Panc1 (cell line): ENCODE measurements around the gene INTS6L. TPM values are rescaled to one million over a fixed set of nuclear protein-coding genes. Genes with fewer than 3 reads are reported as not detected.
"Not testable (repeated sequence)": the region's sequence is repeated elsewhere in the genome, so short reads cannot be mapped to it uniquely, and the experiment has no call there.

ENCODE experiments used
- ATAC-seq: fragments of 200-7000 bp; cut with Tn5 transposase; 2 replicates; pipeline ENCODE4 v1.9.1; 2020; ENCODE audit warnings: mild to moderate bottlenecking, moderate library complexity
- BruUV-seq: library from RNA; stranded (reverse); fragments of 400-500 nt; replicated peaks from 2 replicates; lab custom pipeline; 2021; lab: Mats Ljungman, UMichigan
- CTCF ChIA-PET: fragments of 300-600 bp; sonication (Branson Sonifier 250); formaldehyde crosslinking; loops from one replicate; lab custom pipeline; 2022; ENCODE audit warnings: antibody characterized with exemption; lab: Charles Lee
- POLR2A ChIA-PET: fragments of 300-600 bp; sonication (Branson Sonifier 250); formaldehyde crosslinking; loops from one replicate; lab custom pipeline; 2022; ENCODE audit warnings: antibody characterized with exemption; lab: Charles Lee
- DNase-seq: peaks from one replicate; pipeline ENCODE4 v3.0.0-alpha.2; 2010; ENCODE audit warnings: low read depth, low spot score
- H3K27ac ChIP-seq: 2 replicates; pipeline ENCODE4 v1.5.1; 2011; ENCODE audit warnings: mild to moderate bottlenecking, low read length, inconsistent platforms
- H3K27me3 ChIP-seq: fragments of 200-500 bp; sonication (Bioruptor generic); 2 replicates; pipeline ENCODE4 v1.6.0; 2014; ENCODE audit warnings: low read length, inconsistent platforms; ENCODE audit not compliant: control insufficient read depth, insufficient read depth
- H3K36me3 ChIP-seq: fragments of 200-500 bp; sonication (Bioruptor generic); 2 replicates; pipeline ENCODE4 v1.5.1; 2014; ENCODE audit warnings: inconsistent platforms, mild to moderate bottlenecking, low read length, moderate library complexity; ENCODE audit not compliant: control insufficient read depth, insufficient read depth
- H3K4me1 ChIP-seq: 2 replicates; pipeline ENCODE4 v1.5.1; 2011; ENCODE audit warnings: inconsistent platforms, mild to moderate bottlenecking, low read length, moderate library complexity; ENCODE audit not compliant: control insufficient read depth, insufficient read depth
- H3K4me3 ChIP-seq, 2 experiments: 2 replicates each; pipeline ENCODE4 v1.5.1; 2011 to 2012; ENCODE audit warnings: low read depth in 2 of 2, low read length in 2 of 2, mild to moderate bottlenecking in 2 of 2, inconsistent platforms in 1 of 2, moderate library complexity in 1 of 2
- H3K9me3 ChIP-seq: fragments of 200-500 bp; sonication (Bioruptor generic); 2 replicates; pipeline ENCODE4 v1.5.1; 2014; ENCODE audit warnings: low read depth, mild to moderate bottlenecking, inconsistent platforms, low read length, moderate library complexity; ENCODE audit not compliant: control insufficient read depth, insufficient read depth
- POLR2AphosphoS5 ChIP-seq: IDR thresholded peaks from 2 replicates; pipeline ENCODE4 v1.6.1; 2012; ENCODE audit warnings: mild to moderate bottlenecking, low read depth, low read length, moderate library complexity
- SIN3A ChIP-seq: IDR thresholded peaks from 2 replicates; pipeline ENCODE4 v1.6.1; 2012; ENCODE audit warnings: low read depth, mild to moderate bottlenecking, low read length, moderate library complexity, borderline replicate concordance; ENCODE audit not compliant: insufficient read depth
- TCF7L2 ChIP-seq: IDR thresholded peaks from 2 replicates; pipeline ENCODE4 v1.6.1; 2011; ENCODE audit warnings: mild to moderate bottlenecking, low read depth, low read length, inconsistent platforms
- in situ Hi-C: cut with HindIII; loops from 2 replicates; pipeline ENCODE4 v1.10.0; 2016; ENCODE audit warnings: low sequenced_read_pairs, low pct_unique_long_range_greater_than_20kb
- intact Hi-C: fragments of 100-400 bp; cut with micrococcal nuclease; formaldehyde crosslinking; loops from one replicate; pipeline ENCODE4 v1.10.0; 2022; ENCODE audit not compliant: unreplicated experiment
- total RNA-seq: library from RNA; stranded (reverse); gene quantifications from one replicate; pipeline ENCODE4 v1.2.1, GENCODE V29; 2021; ENCODE audit not compliant: unreplicated experiment
- TF ChIP-seq, protein P1 (sequence below): fragments of 450-650 bp; IDR thresholded peaks from 2 replicates; pipeline ENCODE4 v1.5.1; 2017; ENCODE audit warnings: mild to moderate bottlenecking
- TF ChIP-seq, protein P2 (sequence below), 2 experiments: IDR thresholded peaks; 2 replicates each; pipeline ENCODE4 v1.6.1; 2011 to 2012; ENCODE audit warnings: low read depth in 2 of 2, control low read depth in 1 of 2, low read length in 1 of 2, mild to moderate bottlenecking in 1 of 2, moderate library complexity in 1 of 2; ENCODE audit not compliant: insufficient read depth in 1 of 2

Gene INTS6L
- total RNA-seq, 1 experiment from 2014 or later = 19.6 TPM

- Histone ChIP-seq H3K4me3 (no peak overlapping the region), H3K4me1 (no peaks in the 10 kb centered on the region), H3K9me3 (no peaks in the 10 kb centered on the region), H3K36me3 (no peaks in the 10 kb centered on the region), H3K27me3 (peaks cover 5% of the 10 kb centered on the region), H3K27ac (no peak overlapping the region)
- ATAC-seq (no peak; the same call in 1 of the 2 replicates), DNase-seq (no peak)
- in situ Hi-C loops (no loop called here), intact Hi-C loops (no loop called here)
- TF ChIP-seq, protein P1, sequence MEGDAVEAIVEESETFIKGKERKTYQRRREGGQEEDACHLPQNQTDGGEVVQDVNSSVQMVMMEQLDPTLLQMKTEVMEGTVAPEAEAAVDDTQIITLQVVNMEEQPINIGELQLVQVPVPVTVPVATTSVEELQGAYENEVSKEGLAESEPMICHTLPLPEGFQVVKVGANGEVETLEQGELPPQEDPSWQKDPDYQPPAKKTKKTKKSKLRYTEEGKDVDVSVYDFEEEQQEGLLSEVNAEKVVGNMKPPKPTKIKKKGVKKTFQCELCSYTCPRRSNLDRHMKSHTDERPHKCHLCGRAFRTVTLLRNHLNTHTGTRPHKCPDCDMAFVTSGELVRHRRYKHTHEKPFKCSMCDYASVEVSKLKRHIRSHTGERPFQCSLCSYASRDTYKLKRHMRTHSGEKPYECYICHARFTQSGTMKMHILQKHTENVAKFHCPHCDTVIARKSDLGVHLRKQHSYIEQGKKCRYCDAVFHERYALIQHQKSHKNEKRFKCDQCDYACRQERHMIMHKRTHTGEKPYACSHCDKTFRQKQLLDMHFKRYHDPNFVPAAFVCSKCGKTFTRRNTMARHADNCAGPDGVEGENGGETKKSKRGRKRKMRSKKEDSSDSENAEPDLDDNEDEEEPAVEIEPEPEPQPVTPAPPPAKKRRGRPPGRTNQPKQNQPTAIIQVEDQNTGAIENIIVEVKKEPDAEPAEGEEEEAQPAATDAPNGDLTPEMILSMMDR = no peak; the same call in 1 of the 2 replicates
- no peak for TF ChIP-seq TCF7L2
- TF ChIP-seq, protein P2, sequence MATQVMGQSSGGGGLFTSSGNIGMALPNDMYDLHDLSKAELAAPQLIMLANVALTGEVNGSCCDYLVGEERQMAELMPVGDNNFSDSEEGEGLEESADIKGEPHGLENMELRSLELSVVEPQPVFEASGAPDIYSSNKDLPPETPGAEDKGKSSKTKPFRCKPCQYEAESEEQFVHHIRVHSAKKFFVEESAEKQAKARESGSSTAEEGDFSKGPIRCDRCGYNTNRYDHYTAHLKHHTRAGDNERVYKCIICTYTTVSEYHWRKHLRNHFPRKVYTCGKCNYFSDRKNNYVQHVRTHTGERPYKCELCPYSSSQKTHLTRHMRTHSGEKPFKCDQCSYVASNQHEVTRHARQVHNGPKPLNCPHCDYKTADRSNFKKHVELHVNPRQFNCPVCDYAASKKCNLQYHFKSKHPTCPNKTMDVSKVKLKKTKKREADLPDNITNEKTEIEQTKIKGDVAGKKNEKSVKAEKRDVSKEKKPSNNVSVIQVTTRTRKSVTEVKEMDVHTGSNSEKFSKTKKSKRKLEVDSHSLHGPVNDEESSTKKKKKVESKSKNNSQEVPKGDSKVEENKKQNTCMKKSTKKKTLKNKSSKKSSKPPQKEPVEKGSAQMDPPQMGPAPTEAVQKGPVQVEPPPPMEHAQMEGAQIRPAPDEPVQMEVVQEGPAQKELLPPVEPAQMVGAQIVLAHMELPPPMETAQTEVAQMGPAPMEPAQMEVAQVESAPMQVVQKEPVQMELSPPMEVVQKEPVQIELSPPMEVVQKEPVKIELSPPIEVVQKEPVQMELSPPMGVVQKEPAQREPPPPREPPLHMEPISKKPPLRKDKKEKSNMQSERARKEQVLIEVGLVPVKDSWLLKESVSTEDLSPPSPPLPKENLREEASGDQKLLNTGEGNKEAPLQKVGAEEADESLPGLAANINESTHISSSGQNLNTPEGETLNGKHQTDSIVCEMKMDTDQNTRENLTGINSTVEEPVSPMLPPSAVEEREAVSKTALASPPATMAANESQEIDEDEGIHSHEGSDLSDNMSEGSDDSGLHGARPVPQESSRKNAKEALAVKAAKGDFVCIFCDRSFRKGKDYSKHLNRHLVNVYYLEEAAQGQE (IDR thresholded peaks at IDR 0.05; ENCODE audit: insufficient read depth in 1 of 2, low read depth in 2 of 2, low read length in 1 of 2) = no peak
- TF ChIP-seq SIN3A = no peak
- no peak for TF ChIP-seq POLR2AphosphoS5
- CTCF ChIA-PET = no interaction called here
- BruUV-seq = no TSS peak
- POLR2A ChIA-PET = no interaction called here
Measured at GRCh38 chrX:135591871-135592270, 71.4 kb downstream of the INTS6L start.

DNA sequence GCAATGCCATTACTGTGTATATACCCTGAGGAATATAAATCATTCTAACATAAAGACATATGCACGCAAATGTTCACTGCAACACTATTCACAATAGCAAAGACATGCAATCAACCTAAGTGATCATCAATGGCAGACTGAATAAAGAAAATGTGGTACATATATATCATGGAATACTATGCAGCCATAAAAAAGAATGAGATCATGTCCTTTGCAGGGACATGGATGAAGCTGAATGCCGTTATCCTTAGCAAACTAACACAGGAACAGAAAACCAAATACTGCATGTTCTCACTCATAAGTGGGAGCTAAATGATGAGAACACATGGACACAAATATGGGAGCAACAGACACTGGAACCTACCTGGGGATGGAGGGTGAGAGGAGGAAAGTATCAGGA is 73.6 kb downstream of the INTS6L start:
- ATAC-seq, intact Hi-C loops, H3K27ac ChIP-seq, H3K9me3 ChIP-seq, H3K4me1 ChIP-seq, POLR2A ChIA-PET, H3K27me3 ChIP-seq, BruUV-seq, DNase-seq, H3K36me3 ChIP-seq, CTCF ChIA-PET, in situ Hi-C loops, H3K4me3 ChIP-seq: not testable (repeated sequence)

DNA sequence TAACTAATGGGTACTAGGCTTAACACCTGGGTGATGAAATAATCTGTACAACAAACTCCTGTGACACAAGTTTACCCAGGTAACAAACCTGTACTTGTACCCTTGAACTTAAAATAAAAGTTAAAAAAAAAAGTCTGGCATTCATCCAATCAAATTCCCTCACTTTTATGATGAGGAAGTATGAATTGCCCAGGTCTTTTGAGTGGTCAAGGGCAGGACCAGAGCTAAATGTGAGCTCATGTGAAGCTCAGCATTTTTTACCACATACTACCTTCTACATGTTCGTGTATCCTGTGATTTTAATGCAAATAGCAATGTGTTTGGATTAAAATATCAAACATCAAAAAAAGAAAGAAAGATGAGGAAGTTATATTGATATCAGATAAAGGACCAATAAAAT is 74.0 kb downstream of the INTS6L start:
- BruUV-seq, in situ Hi-C loops, DNase-seq, H3K36me3 ChIP-seq, POLR2A ChIA-PET, ATAC-seq, H3K4me1 ChIP-seq, intact Hi-C loops, H3K4me3 ChIP-seq, H3K9me3 ChIP-seq, CTCF ChIA-PET, H3K27ac ChIP-seq, H3K27me3 ChIP-seq: not testable (repeated sequence)
